Effector CD4-positive, alpha-beta T cell (primary cell): ENCODE measurements around the gene ZMYND11.

ENCODE experiments used
- DNase-seq: peaks from one replicate; pipeline ENCODE4 v3.0.0-alpha.2; 2020
- total RNA-seq: gene quantifications from one replicate; lab custom pipeline; 2026; lab: John Stamatoyannopoulos, UW

ZMYND11 gene
- 90.6 reads per million, percentile 81 among the genes with 10 or more reads in this experiment for total RNA-seq

GRCh38 chr10:135132-135600 is at the start of gene ZMYND11:
Gene ZMYND11, plus strand, starts transcription at chr10:135455. Its CDS starts 44,558 bp downstream, at chr10:180013.
- DNase-seq: peak; percentile 51

- DNase-seq: no peak
Measured at GRCh38 chr10:86031-86430, 49.2 kb upstream of the ZMYND11 start.

- no peak for DNase-seq
Measured at GRCh38 chr10:87177-88080, 47.8 kb upstream of the ZMYND11 start.

GRCh38 chr10:88253-88652 is 47.0 kb upstream of the ZMYND11 start:
- DNase-seq: no peak

GRCh38 chr10:89248-89647 is 46.0 kb upstream of the ZMYND11 start:
- no peak for DNase-seq

- DNase-seq: no peak
Measured at GRCh38 chr10:90161-90560, 45.1 kb upstream of the ZMYND11 start.

- no peak for DNase-seq
Measured at GRCh38 chr10:91313-91712, 43.9 kb upstream of the ZMYND11 start.

GRCh38 chr10:92153-92552 is 43.1 kb upstream of the ZMYND11 start:
- DNase-seq: no peak

- DNase-seq: no peak
Measured at GRCh38 chr10:92846-93245, 42.4 kb upstream of the ZMYND11 start.

GRCh38 chr10:94613-95012 is 40.6 kb upstream of the ZMYND11 start:
- no peak for DNase-seq

GRCh38 chr10:95356-96115 is 39.7 kb upstream of the ZMYND11 start:
- no peak for DNase-seq

- DNase-seq: no peak
Measured at GRCh38 chr10:96466-96865, 38.8 kb upstream of the ZMYND11 start.

- no peak for DNase-seq
Measured at GRCh38 chr10:104416-104815, 30.8 kb upstream of the ZMYND11 start.

GRCh38 chr10:104862-105565 is 30.2 kb upstream of the ZMYND11 start:
- DNase-seq: no peak

- no peak for DNase-seq
Measured at GRCh38 chr10:105806-106205, 29.4 kb upstream of the ZMYND11 start.

GRCh38 chr10:106740-107139 is 28.5 kb upstream of the ZMYND11 start:
- no peak for DNase-seq

- DNase-seq: no peak
Measured at GRCh38 chr10:112246-112645, 23.0 kb upstream of the ZMYND11 start.

- DNase-seq: no peak
Measured at GRCh38 chr10:124874-125273, 10.4 kb upstream of the ZMYND11 start.

GRCh38 chr10:127612-128432 is 7.4 kb upstream of the ZMYND11 start:
- DNase-seq: no peak

GRCh38 chr10:129810-130209 is 5.4 kb upstream of the ZMYND11 start:
- DNase-seq: no peak

- DNase-seq: no peak
Measured at GRCh38 chr10:132946-133898, 2.0 kb upstream of the ZMYND11 start.
